Adrenal gland (tissue), 12 donors: ENCODE measurements around the gene DKKL1. TPM values are rescaled to one million over a fixed set of nuclear protein-coding genes. Genes with fewer than 3 reads are reported as not detected.

Experiments used
- DNase-seq, 7 donors: peaks; one replicate each; pipeline ENCODE4 v3.0.0-alpha.2; 2019 to 2020
- H3K27ac ChIP-seq, 5 donors: fragments of 200-600 bp; sonication (generic) in 4 of 5; 1 replicate in 3 of 5; 2 replicates in 2 of 5; pipeline versions ENCODE4 v1.5.1 to v1.8.0; 2016 to 2020; ENCODE audit warnings: mild to moderate bottlenecking in 1 of 5
- H3K27me3 ChIP-seq: fragments of 200-600 bp; 2 replicates; pipeline ENCODE4 v1.8.0; 2021
- H3K36me3 ChIP-seq, 2 donors: fragments of 200-600 bp; replicated peaks in 1 of 2; 1 replicate in 1 of 2; 2 replicates in 1 of 2; pipeline versions ENCODE4 v1.5.1 to v1.8.0; 2018 to 2022
- H3K4me1 ChIP-seq, 2 donors: fragments of 200-600 bp; replicated peaks in 1 of 2; 1 replicate in 1 of 2; 2 replicates in 1 of 2; pipeline versions ENCODE4 v1.5.1 to v1.8.0; 2018 to 2021
- H3K4me3 ChIP-seq, 4 donors: fragments of 200-600 bp; sonication (generic) in 3 of 4; one replicate each; pipeline ENCODE4 v1.5.1; 2016 to 2018
- H3K9me3 ChIP-seq, 3 donors: fragments of 200-600 bp; sonication (generic) in 1 of 3; replicated peaks in 1 of 3; 1 replicate in 2 of 3; 2 replicates in 1 of 3; pipeline versions ENCODE4 v1.5.1 to v1.8.0; 2016 to 2021
- CTCF ChIP-seq, 6 experiments: fragments of 450-650 bp in 4 of 6; fragments of 200-600 bp in 2 of 6; sonication (generic) in 1 of 6; IDR thresholded peaks; 1 replicate in 5 of 6; 2 replicates in 1 of 6; pipeline versions ENCODE4 v1.5.1 to v1.8.0; 2016 to 2021; ENCODE audit warnings: antibody characterized with exemption in 6 of 6, mild to moderate bottlenecking in 2 of 6, moderate library complexity in 1 of 6
- POLR2A ChIP-seq, 2 donors: fragments of 450-650 bp; IDR thresholded peaks; one replicate each; pipeline ENCODE4 v1.6.1; 2017; ENCODE audit warnings: antibody characterized with exemption in 2 of 2, mild to moderate bottlenecking in 2 of 2, moderate library complexity in 1 of 2
- WGBS, 4 donors: extraction: QIAGEN DNeasy Blood & Tissue Kit in 2 of 4; methylation state at CpG; one replicate each; pipeline versions ENCODE4 v1.1.5 to v1.1.7; 2013 to 2017; 5-methylcytosine and 5-hydroxymethylcytosine counted together
- intact Hi-C, 2 donors: fragments of 100-400 bp; cut with DNase I; formaldehyde crosslinking; loops; one replicate each; pipeline versions ENCODE4 v1.14.1 to v1.15.0; 2022 to 2023
- polyA plus RNA-seq, 3 donors: library from polyadenylated mRNA; stranded (reverse); fragments of 200-250 nt in 2 of 3; fragments of 350-450 nt in 1 of 3; fragmentation: Illumina TruSeq in 1 of 3; extraction: RNeasy Lipid Tissue Mini Kit (QIAGEN cat#74804) in 1 of 3; gene quantifications; one replicate each; pipeline ENCODE4 v1.2.3, GENCODE V29; 2013 to 2014
- total RNA-seq, 9 donors: library from RNA; depleted of rRNA in 4 of 9; stranded (reverse); fragments of >200 nt in 4 of 9; fragments of 120-200 nt in 1 of 9; fragmentation: NEBNext Ultra II Directional in 1 of 9; extraction: Animal tissue kit (Norgen Biotek cat#: 25700) in 1 of 9; gene quantifications; one replicate each; pipeline versions ENCODE4 v1.1.0 to v1.2.4, GENCODE V29; 2013 to 2023
- donor health status: healthy with polysubstance abuse.
- donor health status: Bipolar disorder and iron deficiency.
- donor health status: DM: yes; HTN: yes; CAD: no.
- donor health status: DM: no; HTN: no; CAD: no.
- donor health status: DM: no; HTN: no; CAD: no.
- donor health status: DM: yes; HTN: yes; CAD: no.

DKKL1 gene
- total and polyA plus RNA-seq, 12 donors, result 0.28 to 0.56 (median 0.44) TPM; not detected in 6

GRCh38 chr19:49355909-49356353 lies 7.7 kb upstream of the DKKL1 start:
- peaks cover 4 to 5% of the 10 kb centered on the region in 2 donors for H3K4me1 ChIP-seq
- peak in 4 of 7 donors; percentile 39 to 67 (median 44) for DNase-seq
- peaks cover 0 to 16% of the 10 kb centered on the region in 2 donors for H3K36me3 ChIP-seq
- peak overlapping the region in 3 of 5 donors; percentile 15 to 61 (median 60) for H3K27ac ChIP-seq
- H3K9me3 ChIP-seq, result no peaks in the 10 kb centered on the region
- WGBS, 4 donors, result 38 to 62% (median 56%) methylated on average over 12 of the region's 12 CpGs
- intact Hi-C loops, result no loop called here
- no peaks in the 10 kb centered on the region for H3K27me3 ChIP-seq
- no peak overlapping the region for H3K4me3 ChIP-seq
- no peak for TF ChIP-seq CTCF (IDR thresholded peaks at IDR 0.05)
- no peak for TF ChIP-seq POLR2A (IDR thresholded peaks at IDR 0.05)

DNA sequence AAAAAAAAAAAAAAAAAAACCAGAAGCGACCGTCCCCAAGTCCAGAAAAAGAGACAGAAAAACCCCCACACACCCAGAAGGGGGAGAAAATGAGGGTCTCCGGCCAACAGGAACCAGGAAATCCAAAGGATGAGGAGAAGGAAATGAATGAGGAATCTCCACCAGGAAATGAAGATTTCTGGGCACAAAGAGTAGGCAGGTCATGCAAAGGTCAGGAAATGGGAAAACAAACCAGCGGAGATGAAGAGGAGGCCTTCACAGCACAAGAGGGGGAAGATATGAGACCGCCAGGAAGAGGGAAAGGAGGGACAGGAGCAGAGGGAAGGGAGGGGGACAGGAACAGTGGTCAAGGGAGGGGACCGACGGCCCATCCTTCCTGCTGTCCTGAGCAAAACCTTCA lies 7.3 kb upstream of the DKKL1 start:
- Histone ChIP-seq H3K4me1 (peaks cover 4 to 5% of the 10 kb centered on the region in 2 donors), H3K9me3 (no peaks in the 10 kb centered on the region), H3K36me3 (peaks cover 0 to 16% of the 10 kb centered on the region in 2 donors), H3K27me3 (no peaks in the 10 kb centered on the region), H3K4me3 (no peak overlapping the region), H3K27ac (peak overlapping the region in 3 of 5 donors; percentile 15 to 83 (median 60))
- intact Hi-C loops, result no loop called here
- TF ChIP-seq CTCF (IDR thresholded peaks at IDR 0.05), result no peak
- no peak for TF ChIP-seq POLR2A (IDR thresholded peaks at IDR 0.05)
- no peak for DNase-seq
- 56 to 62% (median 57%) methylated on average over 6 to 7 of the region's 7 CpGs for WGBS, 4 donors

DNA sequence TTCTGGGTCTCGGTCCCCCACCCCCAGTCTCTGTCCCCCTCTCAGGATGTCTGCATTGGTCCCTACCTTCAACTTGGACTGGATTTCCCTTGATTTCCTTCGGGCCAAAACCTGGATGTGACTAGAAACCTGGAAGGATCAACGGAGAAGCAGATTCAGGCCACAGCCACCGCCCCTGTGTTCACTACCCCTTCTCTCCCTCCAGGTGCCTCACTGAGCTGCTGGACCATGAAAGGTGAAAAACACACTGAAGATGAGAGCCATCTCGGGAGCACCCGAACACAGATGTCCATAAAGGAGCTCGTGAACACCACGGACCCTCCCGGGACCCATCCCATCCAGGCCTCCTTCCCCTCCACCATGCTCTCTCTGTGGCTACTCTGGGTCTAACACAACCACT lies 6.5 kb upstream of the DKKL1 start:
- Histone ChIP-seq H3K27ac (peak overlapping the region in 1 of 5 donors; percentile 16), H3K4me1 (peaks cover 4 to 5% of the 10 kb centered on the region in 2 donors), H3K9me3 (no peaks in the 10 kb centered on the region), H3K27me3 (no peaks in the 10 kb centered on the region), H3K36me3 (peaks cover 0 to 16% of the 10 kb centered on the region in 2 donors), H3K4me3 (no peak overlapping the region)
- no peak for DNase-seq
- 77 to 86% (median 82%) methylated on average over 8 to 9 of the region's 9 CpGs for WGBS, 4 donors
- intact Hi-C loops, result no loop called here
- TF ChIP-seq POLR2A (IDR thresholded peaks at IDR 0.05), result no peak
- no peak for TF ChIP-seq CTCF (IDR thresholded peaks at IDR 0.05)

- WGBS, 4 donors, result 74 to 77% (median 74%) methylated on average over 13 to 17 of the region's 17 CpGs
- peaks cover 0 to 10% of the 10 kb centered on the region in 2 donors for H3K36me3 ChIP-seq
- H3K27me3 ChIP-seq, result no peaks in the 10 kb centered on the region
- H3K4me3 ChIP-seq, result no peak overlapping the region
- peaks cover 12 to 16% of the 10 kb centered on the region in 2 donors for H3K4me1 ChIP-seq
- H3K27ac ChIP-seq, result peak overlapping the region in 1 of 5 donors; percentile 38
- TF ChIP-seq CTCF (IDR thresholded peaks at IDR 0.05), result no peak
- no peak for TF ChIP-seq POLR2A (IDR thresholded peaks at IDR 0.05)
- no peak for DNase-seq
- intact Hi-C loops, result no loop called here
- H3K9me3 ChIP-seq, result no peaks in the 10 kb centered on the region
Observed at GRCh38 chr19:49359851-49360820, 3.5 kb upstream of the DKKL1 start.
